ENCODE measurements around the gene ATOSB.
"Not testable (repeated sequence)": the region's sequence is repeated elsewhere in the genome, so short reads cannot be mapped to it uniquely, and the experiment has no call there.

Gene ATOSB

GRCh38 chr9:35115680-35116538 lies at the start of gene ATOSB:
Gene ATOSB, minus strand, starts transcription at chr9:35115862. Its CDS starts 7,588 bp downstream, at chr9:35108274.
- DNase-seq (ENCODE audit: low spot score) = peak; percentile 92

GRCh38 chr9:35164711-35165110 lies 49.0 kb upstream of the ATOSB start:
- no peak for DNase-seq (ENCODE audit: low spot score)

- DNase-seq (ENCODE audit: low spot score) = no peak
These were observed 47.8 kb upstream of the ATOSB start for GRCh38 chr9:35163413-35163812.

GRCh38 chr9:35162605-35163315 lies 47.1 kb upstream of the ATOSB start:
- DNase-seq (ENCODE audit: low spot score) = peak; percentile 1

GRCh38 chr9:35161713-35162604 lies 46.3 kb upstream of the ATOSB start, which contains the start of gene UNC13B:
Gene UNC13B, plus strand, starts transcription at chr9:35162009. Its CDS starts 275 bp downstream, at chr9:35162284.
- peak; percentile 80 for DNase-seq (ENCODE audit: low spot score)

GRCh38 chr9:35158501-35159280 lies 43.0 kb upstream of the ATOSB start:
- DNase-seq (ENCODE audit: low spot score) = no peak

GRCh38 chr9:35157836-35158235 lies 42.2 kb upstream of the ATOSB start:
- not testable (repeated sequence) for DNase-seq (ENCODE audit: low spot score)

- DNase-seq (ENCODE audit: low spot score) = no peak
These were observed 41.1 kb upstream of the ATOSB start for GRCh38 chr9:35156781-35157180.

DNA sequence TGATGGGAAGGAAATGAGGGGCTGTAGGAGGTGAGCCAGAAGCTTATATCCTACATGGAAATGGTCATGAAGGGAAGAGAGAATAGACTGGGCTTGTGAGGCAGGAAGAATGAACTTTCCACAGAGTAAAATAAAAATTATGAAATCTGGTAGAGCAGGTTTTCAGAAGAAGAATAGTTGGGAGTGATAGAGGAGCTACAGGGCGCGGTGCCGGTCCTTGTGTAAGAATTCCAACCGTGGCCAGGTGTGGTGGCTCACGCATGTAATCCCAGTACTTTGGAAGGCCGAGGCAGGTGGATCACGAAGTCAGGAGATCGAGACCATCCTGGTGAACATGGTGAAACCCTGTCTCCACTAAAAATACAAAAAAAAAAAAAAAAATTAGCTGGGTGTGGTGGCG lies 37.3 kb upstream of the ATOSB start:
- no peak for DNase-seq (ENCODE audit: low spot score)

- DNase-seq (ENCODE audit: low spot score) = not testable (repeated sequence)
These were observed 32.4 kb upstream of the ATOSB start for GRCh38 chr9:35147941-35148563.

GRCh38 chr9:35142037-35142436 lies 26.4 kb upstream of the ATOSB start:
- no peak for DNase-seq (ENCODE audit: low spot score)

DNA sequence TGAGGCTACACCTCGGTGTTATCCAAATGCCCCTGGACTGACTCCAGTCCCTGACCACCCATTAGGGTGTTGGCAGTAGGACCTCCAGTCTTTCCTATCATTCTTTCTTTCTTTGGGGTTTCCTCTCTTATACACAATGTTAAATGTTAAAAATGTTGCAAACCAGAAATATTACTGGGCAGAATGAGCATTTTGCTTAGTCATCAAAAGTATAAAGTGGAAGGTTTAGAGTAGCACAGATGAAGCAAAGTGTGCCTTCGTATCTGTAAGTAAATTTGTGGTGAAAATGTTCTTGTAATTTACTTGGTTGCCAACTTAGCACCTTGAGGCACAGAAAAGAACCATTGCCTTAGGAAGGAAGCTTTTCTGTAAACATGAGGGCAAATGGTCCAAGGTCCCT lies 24.4 kb upstream of the ATOSB start:
- DNase-seq (ENCODE audit: low spot score) = no peak

DNA sequence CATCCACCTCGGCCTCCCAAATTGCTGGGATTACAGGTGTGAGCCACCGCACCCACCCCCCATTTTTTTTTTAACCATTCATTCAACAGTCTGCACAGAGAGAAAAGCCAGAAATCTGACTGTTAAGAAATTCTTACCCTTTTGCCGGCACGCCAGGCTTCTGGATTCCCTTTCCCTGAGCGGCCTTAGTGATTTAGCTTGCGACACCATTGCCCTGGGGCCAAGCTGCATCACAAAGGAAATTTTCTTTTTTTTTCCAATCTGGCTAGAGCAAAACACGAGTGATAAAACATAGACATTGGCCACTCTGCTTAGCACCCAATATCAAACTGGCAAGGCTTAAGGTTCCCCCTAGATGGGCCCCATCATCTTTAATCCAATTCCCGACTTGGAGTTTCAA lies 21.2 kb upstream of the ATOSB start:
- DNase-seq (ENCODE audit: low spot score) = no peak

DNA sequence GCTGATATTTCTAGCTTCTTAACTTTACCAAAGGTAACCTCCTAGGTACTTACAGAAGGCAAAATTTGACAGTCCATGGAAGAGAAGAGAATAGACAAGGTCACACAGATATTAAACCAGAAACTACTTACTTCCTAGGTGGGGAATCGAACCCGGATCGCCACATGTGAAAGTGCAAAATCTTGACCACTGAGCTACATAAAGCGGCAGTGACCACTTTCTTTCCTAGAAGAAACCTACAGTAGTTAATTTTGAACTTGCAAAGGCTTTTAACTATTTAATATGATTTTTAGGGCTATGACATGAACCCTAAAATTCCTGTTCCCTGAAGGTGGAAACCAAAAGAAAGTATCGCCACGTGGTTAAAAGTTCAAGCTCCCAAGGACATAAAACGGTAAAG lies 20.3 kb upstream of the ATOSB start:
- no peak for DNase-seq (ENCODE audit: low spot score)

DNA sequence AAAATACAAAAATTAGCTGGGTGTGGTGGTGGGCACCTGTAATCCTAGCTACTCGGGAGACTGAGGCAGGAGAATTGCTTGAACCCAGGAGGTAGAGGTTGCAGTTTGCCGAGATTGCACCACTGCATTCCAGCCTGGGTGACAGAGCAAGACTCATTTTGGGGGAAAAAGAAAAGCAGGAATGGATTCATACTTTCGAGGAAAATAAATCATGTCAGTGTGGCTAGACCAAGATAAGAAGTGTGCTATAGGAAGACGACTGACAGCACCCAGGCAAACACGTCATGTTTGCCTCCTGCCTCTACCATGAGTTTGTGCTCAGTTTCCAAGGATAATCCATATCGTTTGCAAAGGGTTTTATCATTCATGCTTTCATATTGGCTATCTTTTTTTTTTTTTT lies 19.3 kb upstream of the ATOSB start:
- DNase-seq (ENCODE audit: low spot score) = no peak

DNA sequence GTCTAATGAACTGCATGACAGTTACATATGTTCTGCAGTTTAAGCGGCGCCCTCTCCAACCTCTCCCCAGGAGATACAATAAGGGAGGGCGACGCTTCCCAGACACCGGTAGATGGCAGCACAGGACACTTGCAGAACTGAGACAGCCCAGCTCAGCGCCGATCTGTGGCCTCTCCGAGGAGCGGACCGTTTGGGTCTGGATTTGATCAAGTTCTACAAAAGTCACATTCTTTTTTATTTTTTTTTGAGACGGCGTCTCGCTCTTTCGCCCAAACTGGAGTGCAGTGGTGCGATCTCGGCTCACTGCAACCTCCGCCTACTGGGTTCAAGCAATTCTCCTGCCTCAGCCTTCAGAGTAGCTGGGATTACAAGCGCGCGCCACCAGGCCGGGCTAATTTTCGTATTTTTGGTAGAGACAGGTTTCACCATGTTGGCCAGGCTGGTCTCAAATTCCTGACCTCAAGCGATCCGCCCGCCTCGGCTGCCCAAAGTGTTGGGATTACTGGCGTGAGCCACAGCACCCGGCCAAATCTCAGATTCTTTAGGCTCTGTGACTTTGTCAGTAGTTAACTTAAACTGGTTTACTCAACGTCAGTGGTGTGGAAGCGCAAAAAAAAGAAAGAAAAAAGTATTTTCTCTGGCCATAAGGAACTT lies 1.4 kb upstream of the ATOSB start:
- peak; percentile 90 for DNase-seq (ENCODE audit: low spot score)

DNA sequence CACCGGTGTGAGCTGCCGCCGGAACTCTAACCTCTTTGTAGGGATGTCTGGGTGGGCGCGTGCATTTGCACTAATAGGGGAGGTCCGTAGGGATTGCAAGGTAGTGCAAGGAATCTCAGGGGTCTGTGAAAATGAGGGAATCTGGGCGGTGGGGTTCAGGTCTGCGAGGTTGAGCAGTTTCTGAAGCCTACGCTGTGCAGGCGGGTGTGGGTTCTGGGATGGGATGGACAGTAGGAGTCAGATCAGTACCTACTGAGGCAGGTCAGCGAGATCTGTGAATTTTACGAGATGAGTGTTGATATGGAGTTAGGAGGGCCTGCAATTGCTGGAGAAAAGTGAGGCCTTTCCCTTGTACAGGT lies 856 bp upstream of the ATOSB start:
- DNase-seq (ENCODE audit: low spot score) = no peak

GRCh38 chr9:35114840-35115628 lies 628 bp downstream of the ATOSB start:
- DNase-seq (ENCODE audit: low spot score) = peak; percentile 27

- peak; percentile 76 for DNase-seq (ENCODE audit: low spot score)
These were observed 1.4 kb downstream of the ATOSB start for GRCh38 chr9:35114113-35114839.
